Middle frontal gyrus (tissue), 1 donor: ENCODE measurements around the gene C8A.

Experiments used
- DNase-seq: peaks from one replicate; pipeline ENCODE4 v3.0.0-alpha.2; 2015; ENCODE audit warnings: low spot score; ENCODE audit errors: extremely low spot score

Gene C8A

GRCh38 chr1:56854521-56855099 is at the start of gene C8A:
Gene C8A, plus strand, starts transcription at chr1:56854797. Its CDS starts 105 bp downstream, at chr1:56854902.
- DNase-seq: no peak

DNA sequence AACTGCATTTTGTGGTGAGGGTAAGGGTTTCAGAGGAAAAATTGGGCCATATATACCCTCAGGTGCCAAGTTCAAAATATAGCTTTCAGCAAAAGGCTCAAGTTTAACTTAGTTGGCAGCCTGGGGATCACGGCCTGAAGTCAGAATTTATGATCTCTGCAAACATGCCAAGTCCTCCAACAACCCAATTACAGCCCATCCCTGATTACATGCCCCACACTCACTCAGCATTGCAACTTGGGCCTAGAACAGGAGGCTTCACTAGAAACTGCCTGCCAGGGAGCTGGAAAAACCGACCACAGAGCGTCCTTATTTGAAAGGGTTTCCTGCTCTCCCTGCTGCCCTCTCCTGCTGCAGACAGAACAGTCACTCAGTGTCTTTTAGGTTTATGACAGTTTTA is 47.8 kb upstream of the C8A start:
- DNase-seq: no peak

DNA sequence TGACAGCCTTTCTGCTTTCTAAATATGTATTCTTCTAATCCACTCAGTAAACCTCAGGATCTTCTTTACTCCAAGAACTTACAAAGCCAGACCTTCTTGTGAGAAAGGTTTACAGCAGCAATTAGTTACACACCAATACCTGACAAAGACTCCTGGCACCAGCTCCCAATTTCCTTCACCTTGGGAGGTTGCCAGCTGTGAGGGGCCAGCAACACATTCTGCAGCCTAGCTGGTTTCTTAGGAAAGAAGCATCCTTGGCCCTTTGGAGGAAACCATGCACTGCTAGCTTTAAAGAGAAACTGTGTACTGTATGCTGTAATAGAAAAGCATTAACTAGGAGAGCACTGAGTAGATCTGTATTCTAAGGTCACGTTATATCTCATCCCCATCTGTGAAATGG is 46.2 kb upstream of the C8A start:
- DNase-seq: no peak

- no peak for DNase-seq
Observed at GRCh38 chr1:56811331-56811730, 43.3 kb upstream of the C8A start.

GRCh38 chr1:56814205-56814604 is 40.4 kb upstream of the C8A start:
- DNase-seq: no peak

- no peak for DNase-seq
Observed at GRCh38 chr1:56816264-56816663, 38.3 kb upstream of the C8A start.

- no peak for DNase-seq
Observed at GRCh38 chr1:56816909-56817308, 37.7 kb upstream of the C8A start.

DNA sequence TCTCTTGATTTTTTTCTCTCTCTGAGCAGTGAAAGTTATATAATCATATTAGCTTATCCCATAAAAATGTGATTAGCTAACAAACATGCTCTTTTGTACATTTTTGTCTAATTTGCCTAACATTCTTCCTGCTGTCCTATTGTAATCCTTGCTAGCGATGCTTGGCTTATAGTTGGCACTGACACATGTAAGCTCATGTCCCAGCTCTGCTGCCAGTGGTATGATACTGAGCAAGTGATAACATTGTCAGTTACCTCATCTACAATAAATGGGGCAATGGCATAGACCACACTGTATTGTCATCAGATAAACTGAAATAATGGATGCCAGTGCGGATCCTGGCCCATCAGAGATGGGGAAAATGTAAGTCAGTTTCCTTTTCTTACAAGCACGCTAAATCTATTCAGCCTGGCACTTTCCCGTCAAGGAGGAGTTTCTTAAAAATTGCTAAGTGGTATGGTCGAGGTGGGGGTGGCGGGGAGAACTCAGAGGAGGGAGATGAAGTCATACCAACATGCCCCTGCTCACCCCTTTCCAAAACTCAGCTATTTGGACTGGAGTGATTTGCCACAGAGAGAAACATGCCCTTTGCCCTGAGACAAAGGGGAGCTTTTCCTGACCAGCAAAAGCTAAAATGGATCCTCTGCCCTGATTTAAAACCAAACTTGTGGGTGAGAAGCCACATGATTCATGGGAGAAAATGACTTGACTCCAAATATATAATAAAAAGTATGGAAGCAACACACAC is 36.7 kb upstream of the C8A start:
- DNase-seq: no peak

DNA sequence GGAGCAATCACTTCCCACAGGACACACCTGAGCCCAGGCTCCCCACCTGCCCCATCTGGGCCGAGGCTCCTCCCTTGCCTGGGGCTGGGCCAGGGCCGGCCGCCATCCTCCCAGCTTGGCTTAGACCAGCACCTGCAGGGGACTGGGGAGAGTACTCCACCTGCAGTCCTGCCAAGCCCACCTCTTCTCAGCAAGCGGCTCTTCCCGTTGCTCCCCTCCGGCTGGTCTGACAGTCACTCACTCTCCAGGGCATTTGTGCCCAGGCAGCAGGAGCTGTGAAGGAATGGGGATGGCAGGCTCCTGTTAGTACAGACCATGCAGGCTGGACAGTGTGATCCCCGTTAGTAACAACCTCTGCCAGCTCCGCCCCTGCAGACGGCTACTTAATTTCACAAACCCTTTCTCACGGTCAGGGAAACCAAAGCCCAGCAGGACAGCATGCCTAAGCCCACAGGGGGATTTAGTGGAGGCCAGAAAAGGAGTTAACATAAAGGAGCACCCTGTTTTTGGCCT is 35.2 kb upstream of the C8A start, which contains the start of gene FYB2:
Gene FYB2 (minus strand): TSS at position 18 of the 513 bp plus-strand sequence. CDS start 114 bp downstream, outside the sequence.
- no peak for DNase-seq

DNA sequence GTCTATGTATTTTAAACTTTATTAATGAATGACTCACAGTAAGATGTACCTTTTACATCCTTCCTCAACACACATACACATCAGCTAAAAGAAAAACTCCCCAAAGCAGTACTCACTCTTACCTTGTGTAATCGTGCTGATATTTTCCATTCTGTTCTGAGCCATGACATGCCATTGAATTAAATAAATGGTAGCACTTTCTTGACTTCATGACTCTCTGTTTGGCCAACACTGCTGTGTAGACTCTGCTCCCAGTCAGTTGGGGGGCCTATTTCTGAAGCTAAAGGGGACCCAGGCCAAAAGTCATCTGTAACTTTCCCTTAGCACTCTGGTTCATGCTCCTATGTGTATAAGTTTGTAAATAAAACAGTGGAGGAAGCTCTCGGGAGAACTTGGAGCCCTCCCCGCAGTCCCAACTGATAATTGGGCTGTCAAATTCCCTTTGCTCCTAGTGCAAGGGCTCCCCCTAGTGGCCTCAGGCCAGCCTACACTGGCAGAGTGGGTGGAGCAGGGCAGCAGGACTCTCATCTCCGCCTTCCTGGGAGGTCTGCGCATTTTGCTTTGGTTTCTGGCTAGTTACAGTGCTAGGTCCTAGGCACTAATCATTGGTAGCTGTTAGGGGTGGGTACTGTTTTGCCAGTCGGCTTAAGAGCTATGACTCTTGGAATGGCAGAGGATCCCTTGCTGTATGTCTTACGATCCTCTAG is 33.7 kb upstream of the C8A start:
- no peak for DNase-seq

GRCh38 chr1:56821462-56821797 is 33.2 kb upstream of the C8A start:
- DNase-seq: no peak

DNA sequence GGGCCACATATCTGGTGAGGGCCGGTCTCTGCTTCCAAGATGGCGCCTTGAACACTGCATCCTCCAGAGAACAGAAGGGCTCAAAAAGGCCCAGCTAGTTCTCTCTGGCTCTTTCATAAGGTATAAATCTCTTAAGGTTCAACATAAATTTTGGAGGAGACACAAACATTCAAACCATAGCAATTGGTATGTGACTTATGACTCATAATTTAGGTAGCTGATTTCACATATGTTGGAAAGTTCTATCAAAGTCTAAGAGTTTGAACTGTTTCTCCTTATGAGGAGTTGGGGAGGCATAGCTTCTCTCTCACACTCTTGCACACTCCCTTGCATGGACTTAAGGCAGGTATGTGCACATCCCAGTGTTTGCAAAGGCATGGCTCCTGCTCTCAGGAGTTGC is 30.3 kb upstream of the C8A start:
- DNase-seq: no peak

DNA sequence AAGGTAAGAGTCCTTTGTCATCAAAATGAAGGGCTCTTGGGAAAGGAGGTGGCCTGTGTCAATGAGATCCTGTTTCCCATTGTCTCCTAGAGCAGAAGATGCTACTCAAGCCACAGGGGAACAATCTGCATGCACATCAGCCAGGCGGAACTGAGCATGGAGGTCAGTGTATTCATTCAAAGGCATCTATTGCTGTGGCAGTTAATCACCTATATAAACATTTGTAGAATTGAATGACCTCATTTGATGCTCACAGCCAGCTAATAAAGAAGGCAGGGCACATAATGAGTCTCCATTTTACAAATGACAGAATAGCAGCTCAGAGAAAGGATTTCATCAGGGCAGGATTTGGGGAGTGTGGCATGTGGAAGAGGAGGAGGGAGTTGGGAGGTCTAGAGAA is 29.7 kb upstream of the C8A start:
- no peak for DNase-seq

DNA sequence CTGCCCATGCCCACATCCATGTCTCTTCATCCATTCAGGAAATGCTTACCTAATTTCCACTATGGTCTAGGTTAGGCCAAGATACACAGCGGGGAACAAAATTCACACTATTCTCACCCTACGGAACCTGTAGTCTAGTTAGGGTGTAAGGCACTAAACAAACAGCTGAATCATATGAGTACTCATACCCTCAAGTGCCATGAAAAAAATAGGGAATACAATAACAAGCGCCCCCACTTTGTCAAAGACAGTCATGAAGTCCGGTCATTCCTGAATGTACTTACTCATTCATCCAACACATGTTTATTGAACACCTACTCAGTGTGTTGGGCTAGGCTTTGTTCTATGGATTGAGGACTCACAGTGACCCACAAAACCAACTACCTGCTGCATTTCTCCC is 29.2 kb upstream of the C8A start:
- DNase-seq: no peak

DNA sequence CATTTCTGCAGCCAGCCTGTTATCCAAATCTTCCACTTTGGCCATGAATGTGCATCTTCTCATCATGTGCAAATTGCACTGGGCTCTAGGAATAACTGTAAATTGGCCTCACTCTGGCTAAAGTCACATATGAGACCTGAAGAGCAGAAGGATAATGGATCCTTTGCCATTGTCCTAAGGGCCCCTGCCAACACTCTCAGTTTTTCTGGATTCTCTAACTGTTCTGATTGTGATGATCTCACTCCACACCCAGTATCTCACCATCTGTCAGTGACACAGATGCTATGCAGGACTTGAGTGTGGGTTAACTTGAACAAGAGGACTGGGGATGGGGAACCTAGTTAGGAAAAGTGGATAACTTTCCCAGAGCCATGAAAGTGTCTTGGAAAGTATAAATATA is 26.9 kb upstream of the C8A start:
- no peak for DNase-seq

- DNase-seq: no peak
Observed at GRCh38 chr1:56830052-56830451, 24.5 kb upstream of the C8A start.

DNA sequence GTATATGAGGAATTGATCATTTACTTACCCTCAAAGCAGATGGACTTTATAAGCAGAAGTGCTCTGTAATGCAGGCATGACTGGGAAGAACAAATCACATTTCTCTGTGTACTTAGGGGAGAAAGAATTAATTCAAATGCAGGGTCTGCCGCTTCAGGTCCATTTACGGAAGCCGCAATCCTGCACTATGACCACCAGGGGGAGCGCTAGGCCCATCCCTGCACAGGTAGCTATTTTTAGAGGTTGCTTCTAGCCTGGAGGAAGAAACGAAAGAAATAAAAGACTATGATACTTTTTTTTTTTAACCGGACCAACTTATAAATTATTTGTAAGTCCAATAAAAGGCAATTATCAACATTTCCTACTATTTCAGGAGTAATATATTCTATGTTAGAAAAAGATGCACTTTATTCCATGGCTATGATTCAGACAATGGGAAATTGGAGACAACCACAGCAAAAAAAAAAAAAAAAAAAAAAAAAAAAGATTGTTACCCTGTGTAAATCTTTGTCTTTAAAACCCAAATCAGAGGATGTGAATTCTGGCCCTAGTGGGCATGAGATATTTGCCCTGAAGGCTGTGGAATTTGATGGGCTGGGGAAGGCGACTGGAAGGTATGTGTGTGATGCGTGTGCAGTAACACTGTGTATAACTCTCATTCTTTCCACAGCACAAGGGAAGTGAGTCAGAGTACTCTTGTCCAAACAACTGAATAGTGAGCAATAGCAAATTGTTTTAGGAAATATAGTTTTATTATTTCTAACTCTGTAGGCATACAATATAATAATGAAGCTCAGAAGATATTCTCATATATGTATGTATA is 22.5 kb upstream of the C8A start:
- DNase-seq: peak; percentile 52

- no peak for DNase-seq
Observed at GRCh38 chr1:56833088-56833487, 21.5 kb upstream of the C8A start.

- DNase-seq: no peak
Observed at GRCh38 chr1:56834137-56834900, 20.3 kb upstream of the C8A start.

DNA sequence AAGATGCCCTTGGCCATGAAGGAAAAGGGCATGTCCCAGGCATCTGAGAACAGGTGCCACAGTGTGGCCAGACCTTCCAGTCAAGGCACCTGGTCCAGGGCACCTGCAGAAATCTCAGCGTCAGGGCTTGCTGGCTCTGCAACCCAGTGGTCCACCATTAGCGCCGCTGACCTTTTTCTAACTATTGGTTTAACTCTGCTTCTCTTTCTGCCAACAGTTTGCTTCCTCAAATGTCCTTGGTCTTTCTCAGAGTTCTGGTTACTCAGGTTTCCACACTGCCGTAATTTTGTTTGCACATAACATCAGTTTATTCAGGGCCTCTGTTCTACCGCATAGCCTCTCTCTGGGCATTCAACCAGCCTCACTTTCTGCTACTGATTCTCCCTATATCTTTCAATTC is 18.9 kb upstream of the C8A start:
- no peak for DNase-seq

DNA sequence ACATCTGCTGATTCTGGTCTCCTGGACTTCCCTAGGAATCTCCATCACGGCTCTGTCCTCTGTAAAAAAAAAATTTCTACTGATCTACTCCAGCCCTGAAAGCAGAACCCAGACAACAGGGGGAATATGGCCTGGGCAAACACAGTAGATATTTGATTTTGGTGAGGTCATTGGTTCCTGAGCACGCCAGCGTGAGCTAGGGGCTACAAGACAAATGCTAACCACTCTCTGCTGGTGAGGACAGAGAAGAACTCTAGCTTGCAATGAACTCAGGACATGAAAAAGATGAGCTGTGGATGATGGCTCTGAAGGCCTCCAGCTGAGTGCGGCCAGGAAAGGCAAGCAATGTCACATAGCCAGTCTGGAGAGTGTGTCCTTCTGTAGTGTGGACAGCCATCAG is 18.2 kb upstream of the C8A start:
- DNase-seq: no peak
